AG04449 (cell line): ENCODE measurements around the gene TNS1.

Experiments
- CTCF ChIA-PET: fragments of 350-600 bp; formaldehyde crosslinking; extraction: SDS; loops from one replicate; lab custom pipeline; 2021; ENCODE audit warnings: antibody characterized with exemption; lab: Yijun Ruan, JAX
- POLR2A ChIA-PET: fragments of 400-600, 350-600 bp; formaldehyde crosslinking; extraction: SDS; loops from one replicate; lab custom pipeline; 2020; ENCODE audit warnings: antibody characterized with exemption, inconsistent platforms; lab: Yijun Ruan, JAX
- DNase-seq: peaks from one replicate; pipeline ENCODE4 v3.0.0-alpha.2; 2010; ENCODE audit warnings: low read depth, low spot score
- H3K4me3 ChIP-seq: 2 replicates; pipeline ENCODE4 v1.5.1; 2011; ENCODE audit warnings: low read depth, mild to moderate bottlenecking, control low read depth, low read length
- CTCF ChIP-seq: IDR thresholded peaks from one replicate; pipeline ENCODE4 v1.5.1; 2011; ENCODE audit warnings: mild to moderate bottlenecking, moderate library complexity, low read length, control low read depth, inconsistent platforms; ENCODE audit not compliant: insufficient read depth; ENCODE audit errors: missing control alignments

The TNS1 gene

DNA sequence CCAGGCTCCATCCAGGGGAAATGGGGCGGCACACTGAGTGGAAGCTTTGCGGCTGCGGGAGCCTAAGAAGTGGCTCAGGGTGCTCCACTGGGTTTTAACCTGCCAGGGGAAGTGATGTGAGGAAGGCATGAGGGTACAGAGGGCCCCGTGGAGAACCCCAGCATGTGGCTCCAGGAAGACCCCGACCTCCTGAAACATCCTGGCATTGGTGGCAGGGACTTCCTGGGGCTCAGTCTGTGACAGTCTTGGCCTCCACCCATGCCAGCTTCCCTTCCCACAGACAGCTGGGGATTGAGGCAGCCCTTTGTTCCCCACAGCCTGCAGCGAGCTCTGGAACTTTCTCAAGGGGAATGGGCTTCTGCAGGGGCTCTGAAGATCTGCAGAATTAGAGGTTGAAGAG, 146.6 kb downstream of the TNS1 start:
- POLR2A ChIA-PET: no interaction called here
- no peak for TF ChIP-seq CTCF
- H3K4me3 ChIP-seq: no peak overlapping the region
- DNase-seq: no peak
- CTCF ChIA-PET: interaction anchor here (1.1 to 2.9 kb wide), 5 partner anchors 12 to 70 kb away, joined by 3 to 18 read pairs (median 6); no protein-coding TSS in a partner anchor

DNA sequence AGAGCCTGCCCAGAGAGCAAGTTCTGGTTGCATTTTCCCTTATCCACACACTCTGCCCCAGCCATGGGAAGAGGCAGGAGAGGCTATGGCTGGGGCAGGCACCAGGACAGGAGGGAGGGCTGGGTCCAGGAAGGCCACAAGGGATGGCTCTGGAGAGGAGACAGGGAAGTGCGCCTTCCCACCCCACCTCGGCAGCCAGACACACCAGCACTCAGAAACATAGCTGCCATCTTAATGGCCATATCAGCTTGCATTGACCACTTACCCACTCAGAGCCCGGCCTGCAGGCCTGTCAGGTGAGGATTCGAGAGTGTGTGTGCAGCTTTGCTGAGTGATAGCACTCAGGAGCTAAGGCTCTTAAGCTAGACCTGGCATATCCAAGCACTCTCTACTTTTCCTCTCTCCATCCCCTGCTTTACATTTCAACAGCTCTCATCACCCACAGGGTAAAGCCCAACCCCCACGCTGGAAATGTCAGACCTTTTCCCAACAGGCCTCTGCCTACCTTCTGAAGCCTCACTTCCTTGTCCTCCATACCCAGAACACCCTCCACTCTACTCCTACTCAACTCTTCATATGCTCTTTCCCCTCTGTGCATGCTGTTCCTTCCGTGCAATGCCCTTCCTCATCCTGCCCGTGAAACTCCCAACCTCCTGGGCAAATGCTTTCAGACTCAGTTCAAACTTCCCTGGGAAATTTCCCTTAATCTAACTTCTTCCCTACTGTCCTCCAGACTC, 147.9 kb downstream of the TNS1 start:
- DNase-seq: no peak
- POLR2A ChIA-PET: no interaction called here
- CTCF ChIA-PET: interaction anchor here (1.0 to 2.2 kb wide), 3 partner anchors 66 to 135 kb away, joined by 3 to 6 read pairs (median 6); no protein-coding TSS in a partner anchor

DNA sequence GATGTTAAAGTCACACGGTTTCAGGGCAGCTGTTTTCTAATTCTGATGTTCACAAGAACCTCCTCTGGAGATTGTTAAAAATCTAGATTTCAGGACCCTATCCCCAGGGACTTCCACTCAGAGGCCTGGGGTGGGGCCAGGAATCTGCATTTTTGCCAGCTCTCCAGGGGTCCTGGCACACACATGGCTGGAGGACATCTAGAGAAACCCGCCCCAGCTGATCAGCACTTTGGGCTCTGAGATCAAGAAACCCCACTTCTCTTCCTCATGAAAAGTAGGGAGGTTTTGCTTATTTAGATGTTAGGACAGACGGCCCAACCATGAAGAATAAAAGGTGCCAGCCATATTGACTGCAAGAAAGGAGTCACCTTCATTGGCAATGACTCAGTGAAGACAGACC, 148.8 kb downstream of the TNS1 start:
- no peak overlapping the region for H3K4me3 ChIP-seq
- no peak for DNase-seq
- POLR2A ChIA-PET: interaction anchor here (0.6 kb wide), 1 partner anchor 32 kb away, joined by 3 read pairs; no protein-coding TSS in a partner anchor
- no peak for TF ChIP-seq CTCF
- CTCF ChIA-PET: interaction anchor here (0.9 to 2.2 kb wide), 3 partner anchors 17 to 68 kb away, joined by 3 to 6 read pairs (median 3); no protein-coding TSS in a partner anchor

More for the DNA sequence above, 147.9 kb downstream of the TNS1 start:
- no peak overlapping the region for H3K4me3 ChIP-seq
- TF ChIP-seq CTCF: no peak

GRCh38 chr2:217853301-217853881, 149.4 kb downstream of the TNS1 start:
- ChIA-PET POLR2A (interaction anchor here (0.6 kb wide), 3 partner anchors 13 to 57 kb away, joined by 3 read pairs; no protein-coding TSS in a partner anchor), CTCF (interaction anchor here (0.9 to 2.2 kb wide), 3 partner anchors 17 to 67 kb away, joined by 3 to 6 read pairs (median 3); no protein-coding TSS in a partner anchor)
- no peak for DNase-seq
- no peak for TF ChIP-seq CTCF
- no peak overlapping the region for H3K4me3 ChIP-seq

GRCh38 chr2:217852555-217853211, 150.1 kb downstream of the TNS1 start:
- POLR2A ChIA-PET: interaction anchor here (0.6 kb wide), 1 partner anchor 78 kb away, joined by 3 read pairs; no protein-coding TSS in a partner anchor
- no peak for TF ChIP-seq CTCF
- DNase-seq: no peak
- H3K4me3 ChIP-seq: no peak overlapping the region
- CTCF ChIA-PET: interaction anchor here (0.9 to 2.4 kb wide), 3 partner anchors 16 to 141 kb away, joined by 3 to 10 read pairs (median 9); no protein-coding TSS in a partner anchor
